H1 (cell line): ENCODE results near the gene ADGRB2.

ENCODE experiments used
- CEBPB ChIP-seq: IDR thresholded peaks from 2 replicates; pipeline ENCODE4 v1.6.1; 2012; ENCODE audit warnings: low read depth, low read length
- CHD2 ChIP-seq: IDR thresholded peaks from 2 replicates; pipeline ENCODE4 v1.6.1; 2012; ENCODE audit warnings: low read length, improper control_type of control experiment
- EZH2 ChIP-seq: fragments of 200-600 bp; sonication (generic); IDR thresholded peaks from 2 replicates; pipeline ENCODE4 v1.7.1; 2012; ENCODE audit warnings: low read depth, mild to moderate bottlenecking, moderate library complexity, low read length, inconsistent platforms; ENCODE audit not compliant: severe bottlenecking
- POLR2A ChIP-seq, 2 experiments: IDR thresholded peaks; 1 replicate in 1 of 2; 2 replicates in 1 of 2; pipeline ENCODE4 v1.6.1; 2011; ENCODE audit warnings: low read depth in 2 of 2, low read length in 2 of 2, mild to moderate bottlenecking in 2 of 2; ENCODE audit errors: control extremely low read depth in 1 of 2
- SP1 ChIP-seq: IDR thresholded peaks from 2 replicates; pipeline ENCODE4 v1.6.1; 2011; ENCODE audit warnings: low read depth, low read length
- TF ChIP-seq, protein P1 (sequence below), 3 experiments: IDR thresholded peaks; 1 replicate in 2 of 3; 2 replicates in 1 of 3; pipeline versions ENCODE4 v1.5.1 to v1.6.1; 2011; ENCODE audit warnings: low read length in 3 of 3, mild to moderate bottlenecking in 3 of 3, inconsistent platforms in 2 of 3, low read depth in 1 of 3, moderate library complexity in 1 of 3; ENCODE audit not compliant: insufficient read depth in 1 of 3; ENCODE audit errors: control extremely low read depth in 1 of 3
- TF ChIP-seq, protein P2 (sequence below): IDR thresholded peaks from 2 replicates; pipeline ENCODE4 v1.6.1; 2011; ENCODE audit warnings: low read length, improper control_type of control experiment

DNA sequence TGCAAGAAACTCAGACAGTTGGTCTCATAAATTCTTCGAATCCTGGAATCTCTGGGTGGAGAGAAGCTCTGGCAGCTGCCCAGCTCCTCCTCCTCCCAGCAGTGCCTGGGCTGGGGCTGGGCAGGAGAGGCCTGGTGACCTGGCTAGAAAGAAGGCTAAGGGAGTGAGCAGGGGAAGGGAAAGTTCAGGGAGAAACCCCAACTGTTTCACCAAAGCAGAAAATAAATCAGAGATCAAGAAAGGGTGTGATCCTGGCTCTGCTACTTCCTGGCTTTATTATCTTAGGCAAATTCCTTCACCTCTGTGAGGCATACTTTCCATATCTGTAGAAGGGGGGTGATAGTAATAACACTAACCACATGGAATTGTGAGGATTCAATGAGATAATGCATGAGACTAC is 51.5 kb downstream of the ADGRB2 start:
- no peak for TF ChIP-seq POLR2A (IDR thresholded peaks at IDR 0.05; ENCODE audit: control extremely low read depth in 1 of 2, low read depth in 2 of 2, low read length in 2 of 2)
- TF ChIP-seq, protein P1, sequence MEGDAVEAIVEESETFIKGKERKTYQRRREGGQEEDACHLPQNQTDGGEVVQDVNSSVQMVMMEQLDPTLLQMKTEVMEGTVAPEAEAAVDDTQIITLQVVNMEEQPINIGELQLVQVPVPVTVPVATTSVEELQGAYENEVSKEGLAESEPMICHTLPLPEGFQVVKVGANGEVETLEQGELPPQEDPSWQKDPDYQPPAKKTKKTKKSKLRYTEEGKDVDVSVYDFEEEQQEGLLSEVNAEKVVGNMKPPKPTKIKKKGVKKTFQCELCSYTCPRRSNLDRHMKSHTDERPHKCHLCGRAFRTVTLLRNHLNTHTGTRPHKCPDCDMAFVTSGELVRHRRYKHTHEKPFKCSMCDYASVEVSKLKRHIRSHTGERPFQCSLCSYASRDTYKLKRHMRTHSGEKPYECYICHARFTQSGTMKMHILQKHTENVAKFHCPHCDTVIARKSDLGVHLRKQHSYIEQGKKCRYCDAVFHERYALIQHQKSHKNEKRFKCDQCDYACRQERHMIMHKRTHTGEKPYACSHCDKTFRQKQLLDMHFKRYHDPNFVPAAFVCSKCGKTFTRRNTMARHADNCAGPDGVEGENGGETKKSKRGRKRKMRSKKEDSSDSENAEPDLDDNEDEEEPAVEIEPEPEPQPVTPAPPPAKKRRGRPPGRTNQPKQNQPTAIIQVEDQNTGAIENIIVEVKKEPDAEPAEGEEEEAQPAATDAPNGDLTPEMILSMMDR (IDR thresholded peaks at IDR 0.05; ENCODE audit: control extremely low read depth in 1 of 3, insufficient read depth in 1 of 3, low read depth in 1 of 3, low read length in 3 of 3), result no peak
- TF ChIP-seq, protein P2, sequence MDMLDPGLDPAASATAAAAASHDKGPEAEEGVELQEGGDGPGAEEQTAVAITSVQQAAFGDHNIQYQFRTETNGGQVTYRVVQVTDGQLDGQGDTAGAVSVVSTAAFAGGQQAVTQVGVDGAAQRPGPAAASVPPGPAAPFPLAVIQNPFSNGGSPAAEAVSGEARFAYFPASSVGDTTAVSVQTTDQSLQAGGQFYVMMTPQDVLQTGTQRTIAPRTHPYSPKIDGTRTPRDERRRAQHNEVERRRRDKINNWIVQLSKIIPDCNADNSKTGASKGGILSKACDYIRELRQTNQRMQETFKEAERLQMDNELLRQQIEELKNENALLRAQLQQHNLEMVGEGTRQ, result no peak
- no peak for TF ChIP-seq CEBPB
- TF ChIP-seq CHD2, result no peak
- no peak for TF ChIP-seq EZH2
- TF ChIP-seq SP1, result no peak
